Astrocyte (in vitro differentiated cells and primary cell): Measurements from ENCODE around the gene SGCE.

ENCODE experiments used
- CTCF ChIP-seq: IDR thresholded peaks from 2 replicates; pipeline ENCODE4 v1.5.1; 2011; ENCODE audit warnings: low read depth, mild to moderate bottlenecking, inconsistent platforms, low read length, moderate library complexity; ENCODE audit not compliant: insufficient read depth
- EZH2 ChIP-seq: IDR thresholded peaks from 2 replicates; pipeline ENCODE4 v1.6.1; 2012; ENCODE audit warnings: mild to moderate bottlenecking, low read length, inconsistent platforms; ENCODE audit not compliant: insufficient read depth

GRCh38 chr7:94565247-94565894 lies 90.6 kb downstream of the SGCE start:
- TF ChIP-seq CTCF (no peak), EZH2 (no peak)
